SJSA1 (cell line): ENCODE results near the gene CACNA1H. TPM values are rescaled to one million over a fixed set of nuclear protein-coding genes. Genes with fewer than 3 reads are reported as not detected.
"Not testable (repeated sequence)": the region's sequence is repeated elsewhere in the genome, so short reads cannot be mapped to it uniquely, and the experiment has no call there.

ENCODE experiments used
- DNase-seq, 2 experiments: peaks; one replicate each; pipeline ENCODE4 v3.0.0-alpha.2; 2015 to 2020; ENCODE audit warnings: low spot score in 2 of 2, low read depth in 1 of 2
- H3K27ac ChIP-seq: fragments of 250-450 bp; sonication (Bioruptor Pico); 2 replicates; pipeline ENCODE4 v1.5.1; 2020; ENCODE audit warnings: mild to moderate bottlenecking, moderate library complexity
- H3K27me3 ChIP-seq: fragments of 250-450 bp; sonication (Bioruptor Pico); replicated peaks from 2 replicates; pipeline ENCODE4 v1.5.1; 2020; ENCODE audit warnings: mild to moderate bottlenecking, moderate library complexity
- H3K36me3 ChIP-seq: fragments of 250-450 bp; sonication (Bioruptor Pico); 2 replicates; pipeline ENCODE4 v1.5.1; 2020; ENCODE audit warnings: mild to moderate bottlenecking
- H3K4me1 ChIP-seq: fragments of 250-450 bp; sonication (Bioruptor Pico); replicated peaks from 2 replicates; pipeline ENCODE4 v1.6.1; 2021; ENCODE audit warnings: mild to moderate bottlenecking
- H3K4me3 ChIP-seq: fragments of 250-450 bp; sonication (Bioruptor Pico); 2 replicates; pipeline ENCODE4 v1.5.1; 2020; ENCODE audit warnings: mild to moderate bottlenecking
- H3K9me3 ChIP-seq: fragments of 250-450 bp; sonication (Bioruptor Pico); replicated peaks from 2 replicates; pipeline ENCODE4 v1.5.1; 2020; ENCODE audit warnings: mild to moderate bottlenecking
- total RNA-seq: library from RNA; depleted of rRNA; stranded (reverse); fragments of >200 nt; shearing (Covaris generic); gene quantifications from 2 replicates; pipeline ENCODE4 v1.2.3, GENCODE V29; 2014

Gene CACNA1H
- total RNA-seq, 1 experiment from 2014 or later = not detected

- DNase-seq, H3K36me3 ChIP-seq, H3K4me3 ChIP-seq: not testable (repeated sequence)
These were observed 79.3 kb downstream of the CACNA1H start for GRCh38 chr16:1232049-1232748.

GRCh38 chr16:1236659-1237058, 83.8 kb downstream of the CACNA1H start:
- H3K36me3 ChIP-seq, H3K27me3 ChIP-seq: not testable (repeated sequence)

More at GRCh38 chr16:1232049-1232748, 79.3 kb downstream of the CACNA1H start:
- not testable (repeated sequence) for H3K4me1 ChIP-seq, H3K27ac ChIP-seq, H3K27me3 ChIP-seq, H3K9me3 ChIP-seq

GRCh38 chr16:1237990-1238389, 85.1 kb downstream of the CACNA1H start:
- no peak overlapping the region for H3K27ac ChIP-seq
- H3K9me3 ChIP-seq = no peaks in the 10 kb centered on the region
- DNase-seq = no peak
- no peaks in the 10 kb centered on the region for H3K36me3 ChIP-seq
- no peak overlapping the region for H3K4me3 ChIP-seq
- peaks cover 7% of the 10 kb centered on the region; the same call in 1 of the 2 replicates for H3K27me3 ChIP-seq
- no peaks in the 10 kb centered on the region for H3K4me1 ChIP-seq

More at GRCh38 chr16:1236659-1237058, 83.8 kb downstream of the CACNA1H start:
- DNase-seq, H3K4me3 ChIP-seq, H3K9me3 ChIP-seq, H3K4me1 ChIP-seq, H3K27ac ChIP-seq: not testable (repeated sequence)

GRCh38 chr16:1238909-1239308, 86.0 kb downstream of the CACNA1H start:
- not testable (repeated sequence) for H3K27ac ChIP-seq, H3K4me3 ChIP-seq, H3K36me3 ChIP-seq, H3K4me1 ChIP-seq, DNase-seq, H3K27me3 ChIP-seq, H3K9me3 ChIP-seq

- H3K27me3 ChIP-seq, DNase-seq, H3K36me3 ChIP-seq, H3K9me3 ChIP-seq, H3K4me3 ChIP-seq, H3K27ac ChIP-seq, H3K4me1 ChIP-seq: not testable (repeated sequence)
These were observed 86.7 kb downstream of the CACNA1H start for GRCh38 chr16:1239575-1239974.

- DNase-seq, H3K4me1 ChIP-seq, H3K9me3 ChIP-seq, H3K27ac ChIP-seq, H3K36me3 ChIP-seq, H3K4me3 ChIP-seq: not testable (repeated sequence)
- peaks cover 12% of the 10 kb centered on the region for H3K27me3 ChIP-seq
These were observed 87.5 kb downstream of the CACNA1H start, which contains the start of gene TPSAB1 for GRCh38 chr16:1240436-1240835. TPSAB1 (plus strand) TSS chr16:1240705; CDS start chr16:1240939, 234 bp downstream.

GRCh38 chr16:1241081-1241480, 88.2 kb downstream of the CACNA1H start:
- not testable (repeated sequence) for H3K4me1 ChIP-seq, DNase-seq, H3K36me3 ChIP-seq, H3K9me3 ChIP-seq, H3K27ac ChIP-seq, H3K4me3 ChIP-seq
- H3K27me3 ChIP-seq = peaks cover 19% of the 10 kb centered on the region

GRCh38 chr16:1243363-1243762, 90.5 kb downstream of the CACNA1H start:
- H3K4me1 ChIP-seq = not testable (repeated sequence)

GRCh38 chr16:1243907-1244850, 91.3 kb downstream of the CACNA1H start:
- H3K36me3 ChIP-seq, H3K4me1 ChIP-seq, H3K9me3 ChIP-seq, H3K27ac ChIP-seq, DNase-seq, H3K4me3 ChIP-seq: not testable (repeated sequence)
- H3K27me3 ChIP-seq = peaks cover 23% of the 10 kb centered on the region

More at GRCh38 chr16:1243363-1243762, 90.5 kb downstream of the CACNA1H start:
- peaks cover 26% of the 10 kb centered on the region for H3K27me3 ChIP-seq
- DNase-seq, H3K9me3 ChIP-seq, H3K36me3 ChIP-seq, H3K4me3 ChIP-seq, H3K27ac ChIP-seq: not testable (repeated sequence)

- Histone ChIP-seq H3K4me3 (no peak overlapping the region), H3K9me3 (no peaks in the 10 kb centered on the region), H3K27ac (no peak overlapping the region), H3K4me1 (no peaks in the 10 kb centered on the region; the same call in 1 of the 2 replicates), H3K36me3 (no peaks in the 10 kb centered on the region), H3K27me3 (peaks cover 23% of the 10 kb centered on the region)
- no peak for DNase-seq
These were observed 92.0 kb downstream of the CACNA1H start for GRCh38 chr16:1244881-1245280.

GRCh38 chr16:1245452-1246020, 92.6 kb downstream of the CACNA1H start:
- no peak for DNase-seq
- Histone ChIP-seq H3K4me1 (no peaks in the 10 kb centered on the region; the same call in 1 of the 2 replicates), H3K9me3 (no peaks in the 10 kb centered on the region), H3K27me3 (peaks cover 23% of the 10 kb centered on the region), H3K27ac (no peak overlapping the region), H3K4me3 (no peak overlapping the region), H3K36me3 (no peaks in the 10 kb centered on the region)

- not testable (repeated sequence) for H3K27ac ChIP-seq, DNase-seq, H3K9me3 ChIP-seq, H3K4me3 ChIP-seq, H3K36me3 ChIP-seq, H3K4me1 ChIP-seq
- H3K27me3 ChIP-seq = peaks cover 23% of the 10 kb centered on the region
These were observed 95.1 kb downstream of the CACNA1H start for GRCh38 chr16:1247903-1248537.

- H3K36me3 ChIP-seq, H3K9me3 ChIP-seq, H3K27ac ChIP-seq, DNase-seq, H3K4me1 ChIP-seq, H3K4me3 ChIP-seq: not testable (repeated sequence)
- H3K27me3 ChIP-seq = peaks cover 23% of the 10 kb centered on the region
These were observed 96.3 kb downstream of the CACNA1H start for GRCh38 chr16:1249031-1249755.
